Muscle of back (tissue), 11 donors: ENCODE data around the gene HAGHL. TPM values are rescaled to one million over a fixed set of nuclear protein-coding genes. Genes with fewer than 3 reads are reported as not detected.
A peak's percentile ranks its signal among the peaks of the same experiment; 100 is the strongest.

Experiments used
- DNase-seq, 3 donors: peaks; one replicate each; pipeline versions ENCODE4 v3.0.0 to v3.0.0-alpha.2; 2013
- polyA plus RNA-seq, 10 donors: library from polyadenylated mRNA; unstranded; fragments of 120-200 nt; gene quantifications; one replicate each; pipeline ENCODE4 v1.2.1, GENCODE V29; 2013; ENCODE audit not compliant: insufficient read length in 10 of 10

The HAGHL gene
- polyA plus RNA-seq, 10 donors, result 1.3 to 6.8 (median 2.0) TPM

GRCh38 chr16:706189-707061 lies 20.5 kb upstream of the HAGHL start:
- no peak for DNase-seq

- no peak for DNase-seq
Measured at GRCh38 chr16:707062-707538, 19.8 kb upstream of the HAGHL start.

- DNase-seq, result no peak
Measured at GRCh38 chr16:708019-708418, 18.9 kb upstream of the HAGHL start.

- DNase-seq, result no peak
Measured at GRCh38 chr16:708959-709358, 17.9 kb upstream of the HAGHL start.

- peak; percentile 56 to 79 (median 58) for DNase-seq
Measured at GRCh38 chr16:709566-710499, 17.1 kb upstream of the HAGHL start.

GRCh38 chr16:710500-711075 lies 16.3 kb upstream of the HAGHL start:
- DNase-seq, result no peak

- no peak for DNase-seq
Measured at GRCh38 chr16:711084-711483, 15.8 kb upstream of the HAGHL start.

GRCh38 chr16:711548-712320 lies 15.2 kb upstream of the HAGHL start:
- peak; percentile 34 to 83 (median 78) for DNase-seq

- DNase-seq, result peak in 1 of 3 donors; percentile 86
Measured at GRCh38 chr16:712740-713250, 14.1 kb upstream of the HAGHL start.

GRCh38 chr16:714079-714478 lies 12.8 kb upstream of the HAGHL start:
- no peak for DNase-seq

GRCh38 chr16:714558-715476 lies 12.1 kb upstream of the HAGHL start, which contains the start of gene METRN:
METRN (plus strand) TSS chr16:715118; CDS start chr16:715290, 172 bp downstream.
- peak; percentile 87 to 96 (median 93) for DNase-seq

- DNase-seq, result peak in 1 of 3 donors; percentile 71
Measured at GRCh38 chr16:715477-716199, 11.3 kb upstream of the HAGHL start.

- no peak for DNase-seq
Measured at GRCh38 chr16:716200-716568, 10.7 kb upstream of the HAGHL start.

- DNase-seq, result no peak
Measured at GRCh38 chr16:716768-717325, 10.1 kb upstream of the HAGHL start.

GRCh38 chr16:717450-718245 lies 9.3 kb upstream of the HAGHL start:
- DNase-seq, result peak in 1 of 3 donors; percentile 77

- no peak for DNase-seq
Measured at GRCh38 chr16:718389-718788, 8.5 kb upstream of the HAGHL start.

- DNase-seq, result no peak
Measured at GRCh38 chr16:718922-719321, 8.0 kb upstream of the HAGHL start.
